ENCODE measurements around the gene CNTNAP4.

GRCh38 chr16:76487411-76488064, 210.3 kb downstream of the CNTNAP4 start:
- TF ChIP-seq CTCF (IDR thresholded peaks at IDR 0.05) (no peak), RXRA (IDR thresholded peaks at IDR 0.05; ENCODE audit: borderline replicate concordance, low read depth) (no peak), TEAD4 (IDR thresholded peaks at IDR 0.05; ENCODE audit: borderline replicate concordance, insufficient read depth) (no peak), SMC3 (IDR thresholded peaks at IDR 0.05; ENCODE audit: low read depth, low read length) (no peak), EP300 (IDR thresholded peaks at IDR 0.05; ENCODE audit: borderline replicate concordance in 1 of 2, low read depth in 1 of 2, low read length in 1 of 2) (peak in 1 of 2 experiments; percentile 95; a peak in 2 of 4 replicates), YY1 (IDR thresholded peaks at IDR 0.05; ENCODE audit: low read depth) (no peak), USF1 (IDR thresholded peaks at IDR 0.05; ENCODE audit: borderline replicate concordance, low read depth) (no peak)

All from SK-N-SH (cell line).